NCI-H226 (cell line): ENCODE results near the gene ITK.
"Not testable (repeated sequence)": the region's sequence is repeated elsewhere in the genome, so short reads cannot be mapped to it uniquely, and the experiment has no call there.

ENCODE experiments used
- DNase-seq: peaks from one replicate; pipeline ENCODE4 v3.0.0-alpha.2; 2015

ITK gene

DNA sequence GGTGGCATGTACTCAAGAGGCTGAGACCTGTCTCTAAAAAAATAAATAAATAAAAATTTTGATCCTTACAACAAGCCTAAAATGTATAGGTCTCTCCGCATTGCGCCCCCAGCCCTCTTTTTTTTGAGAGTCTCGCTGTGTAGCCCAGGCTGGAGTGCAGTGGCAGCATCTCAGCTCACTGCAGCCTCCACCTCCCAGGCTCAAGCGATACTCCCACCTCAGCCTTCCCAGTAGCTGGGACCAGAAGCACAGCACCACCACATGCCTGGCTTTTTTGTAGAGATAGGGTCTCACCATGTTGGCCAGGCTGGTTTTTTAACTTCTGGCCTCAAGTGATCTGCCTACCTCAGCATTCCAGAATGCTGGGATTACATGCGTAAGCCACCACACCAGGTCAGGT lies 12.4 kb upstream of the ITK start:
- no peak for DNase-seq

DNA sequence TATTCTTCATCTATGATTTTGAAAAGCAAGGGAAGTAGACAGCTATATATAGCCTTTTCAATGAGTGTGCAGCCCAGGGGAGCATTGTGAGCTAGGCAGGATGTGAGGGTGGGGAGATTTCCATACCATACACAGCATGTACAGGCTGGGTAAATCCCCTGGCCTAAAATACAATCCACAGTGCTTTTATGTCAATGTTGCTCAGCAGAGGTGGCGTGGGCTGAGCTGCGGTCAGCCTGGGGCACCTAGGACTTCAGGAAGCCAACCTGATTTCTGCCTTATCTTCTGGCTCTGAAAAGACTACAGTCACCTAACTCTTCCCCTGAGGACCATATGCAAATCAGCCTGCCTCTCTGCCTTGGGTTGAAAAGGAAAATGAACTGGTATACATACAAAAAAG lies 8.2 kb upstream of the ITK start:
- no peak for DNase-seq

DNA sequence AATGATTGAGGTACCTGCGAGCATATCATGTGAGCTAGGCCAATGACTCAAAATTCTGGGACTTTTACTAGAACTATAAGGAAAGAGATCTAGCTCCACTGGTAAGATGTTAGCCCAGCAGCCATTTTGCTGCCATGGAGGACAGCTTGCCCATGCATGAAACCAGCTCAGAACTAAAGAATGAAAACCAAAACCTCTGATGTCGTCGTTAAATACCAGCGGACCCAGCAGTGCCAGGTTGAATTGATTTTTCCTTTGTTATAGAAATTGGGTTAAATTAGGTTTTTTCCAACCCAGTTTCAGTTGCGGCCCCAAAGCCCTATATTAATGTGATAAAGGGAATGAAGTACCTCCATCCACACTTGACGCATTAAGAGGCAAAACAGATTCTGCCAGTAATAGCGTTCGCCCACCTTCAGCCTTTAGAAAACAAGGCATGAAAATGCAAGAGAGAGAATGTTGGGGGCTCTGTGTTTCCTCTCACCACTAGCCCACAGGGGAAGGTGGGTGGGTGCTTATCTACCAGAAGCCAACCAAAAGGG lies 5.5 kb upstream of the ITK start:
- DNase-seq: no peak

DNA sequence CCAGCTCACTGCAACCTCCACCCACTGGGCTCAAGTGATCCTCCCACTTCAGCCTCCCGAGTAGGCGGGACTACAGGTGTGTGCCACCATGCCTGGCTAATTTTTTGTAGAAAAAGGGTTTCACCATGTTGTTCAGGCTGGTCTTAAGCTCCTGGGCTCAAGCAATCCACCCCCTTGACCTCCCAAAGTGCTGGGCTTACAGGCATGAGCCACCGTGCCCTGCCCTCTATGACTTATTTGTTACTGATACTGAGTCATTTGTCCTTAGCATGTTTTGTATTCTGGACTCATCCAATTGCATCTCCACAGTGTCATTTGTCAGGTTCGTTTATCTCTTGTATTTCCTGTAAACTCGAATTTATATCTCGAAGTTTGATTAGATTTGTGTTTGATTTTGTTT lies 2.7 kb upstream of the ITK start:
- no peak for DNase-seq

DNA sequence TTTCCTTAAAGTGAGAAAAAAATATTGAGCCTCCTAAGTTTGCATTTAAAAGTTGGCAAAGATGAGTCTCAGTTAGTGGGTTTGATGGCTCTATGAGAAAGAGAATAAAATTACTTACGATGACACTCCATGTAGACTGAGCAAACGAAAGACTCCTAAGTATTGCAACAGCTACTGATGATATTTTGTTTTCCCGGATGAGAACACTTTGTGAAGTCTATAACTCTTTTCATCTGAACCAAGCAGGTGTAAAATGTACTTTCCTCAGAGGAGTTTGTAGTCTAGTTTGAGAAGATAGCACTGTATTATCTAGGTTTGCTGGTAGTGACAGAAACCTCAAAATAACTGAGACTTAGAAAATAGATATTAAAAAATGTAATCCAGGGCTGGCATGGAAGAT lies 1.7 kb upstream of the ITK start:
- DNase-seq: no peak

DNA sequence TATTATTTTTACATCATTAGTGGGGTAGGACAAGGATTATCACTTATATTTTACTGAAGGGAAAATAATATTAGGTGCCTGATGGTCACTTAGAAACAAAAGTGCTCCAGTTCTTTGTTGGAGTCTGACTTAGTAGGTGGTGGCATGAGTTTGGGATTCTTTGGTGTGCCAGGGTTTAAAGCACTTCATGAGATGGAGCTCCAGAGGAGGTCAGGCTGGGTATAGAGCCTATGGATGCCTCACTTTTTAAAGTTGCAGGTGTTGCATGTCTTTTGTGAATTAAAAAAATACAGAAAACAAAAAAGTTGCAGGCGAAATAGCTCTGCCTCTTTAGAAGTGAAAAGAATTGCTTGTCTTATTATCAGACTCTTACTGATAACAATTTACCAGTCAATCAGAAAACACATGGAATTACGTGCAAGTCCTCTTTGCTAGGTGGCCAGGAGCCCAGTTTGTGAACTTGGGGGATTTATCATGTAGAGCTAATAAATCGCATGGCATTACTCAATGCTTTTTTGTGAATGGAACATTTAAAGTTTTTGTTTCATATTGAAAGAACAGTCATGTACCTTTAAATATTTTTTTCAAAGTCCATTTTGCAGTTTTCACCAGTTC lies 1.6 kb downstream of the ITK start:
- no peak for DNase-seq

DNA sequence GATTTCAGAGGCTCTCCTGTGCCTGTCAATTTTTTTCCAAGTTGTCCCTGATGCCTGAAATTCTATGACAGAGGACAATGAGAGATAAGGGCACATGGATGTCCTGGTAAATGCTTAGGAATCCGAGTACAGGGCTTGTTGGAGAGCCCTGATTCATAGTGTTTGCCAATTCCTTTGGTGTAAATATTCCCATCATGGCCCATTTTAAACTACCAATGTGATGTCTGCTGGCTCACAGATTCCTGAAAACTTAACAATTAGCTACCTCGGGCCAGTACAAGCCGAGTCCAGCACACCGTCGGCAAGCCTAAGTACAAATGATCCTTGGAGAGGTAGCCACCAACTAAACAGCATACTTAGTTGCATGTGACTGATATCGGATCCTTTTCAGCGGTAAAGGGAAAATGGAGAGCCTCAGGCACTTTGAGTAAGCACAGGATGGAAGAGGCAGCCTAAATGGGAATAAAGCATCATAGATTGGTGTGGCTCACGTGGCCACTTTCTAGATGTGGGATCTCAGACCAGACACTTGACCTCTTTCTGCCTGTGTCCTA lies 3.6 kb downstream of the ITK start:
- no peak for DNase-seq

DNA sequence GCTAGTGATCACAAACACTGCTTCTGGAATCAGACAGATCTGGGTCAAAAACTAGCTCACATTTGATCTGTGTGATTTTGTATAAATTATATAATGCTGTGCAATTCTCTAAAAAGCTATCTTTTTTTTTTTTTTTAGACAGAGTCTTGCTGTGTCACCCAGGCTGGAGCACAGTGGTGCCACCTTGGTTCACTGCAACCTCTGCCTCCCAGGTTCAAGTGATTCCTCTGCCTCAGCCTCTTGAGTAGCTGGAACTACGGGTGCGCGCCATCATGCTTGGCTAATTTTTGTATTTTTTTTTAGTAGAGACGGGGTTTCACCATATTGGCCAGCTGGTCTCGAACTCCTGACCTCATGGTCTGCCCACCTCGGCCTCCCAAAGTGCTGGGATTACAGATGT lies 4.5 kb downstream of the ITK start:
- not testable (repeated sequence) for DNase-seq

DNA sequence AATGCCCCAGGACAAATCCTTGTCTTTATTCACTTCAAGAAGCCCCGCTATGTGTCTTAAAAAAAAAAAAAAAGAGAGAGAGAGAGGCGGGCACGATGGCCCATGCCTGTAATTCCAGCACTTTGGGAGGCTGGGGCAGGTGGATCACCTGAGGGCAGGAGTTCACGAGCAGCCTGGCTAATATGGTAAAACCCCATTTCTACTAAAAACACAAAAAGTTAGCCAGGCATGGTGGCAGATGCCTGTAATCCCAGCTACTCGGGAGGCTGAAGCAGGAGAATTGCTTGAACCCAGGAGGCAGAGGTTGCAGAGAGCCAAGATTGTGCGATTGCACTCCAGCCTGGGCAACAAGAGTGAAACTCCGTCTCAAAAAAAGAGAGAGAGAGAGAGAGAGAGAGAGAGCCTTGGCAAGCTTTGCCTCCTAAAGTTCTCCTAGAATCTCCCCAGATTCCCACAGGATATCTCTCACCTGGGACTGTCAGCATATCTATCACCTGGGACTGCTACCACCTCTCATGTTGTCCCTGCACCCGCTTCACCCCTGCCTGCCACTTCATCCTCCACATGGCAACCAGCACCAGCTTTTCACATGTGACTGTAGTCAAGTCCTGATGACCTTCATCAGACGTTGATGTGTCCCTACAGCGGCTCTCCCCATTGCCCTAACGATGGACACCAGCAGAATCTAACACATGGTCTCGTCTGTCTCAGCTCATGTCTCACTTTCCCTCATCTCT lies 5.8 kb downstream of the ITK start:
- no peak for DNase-seq

DNA sequence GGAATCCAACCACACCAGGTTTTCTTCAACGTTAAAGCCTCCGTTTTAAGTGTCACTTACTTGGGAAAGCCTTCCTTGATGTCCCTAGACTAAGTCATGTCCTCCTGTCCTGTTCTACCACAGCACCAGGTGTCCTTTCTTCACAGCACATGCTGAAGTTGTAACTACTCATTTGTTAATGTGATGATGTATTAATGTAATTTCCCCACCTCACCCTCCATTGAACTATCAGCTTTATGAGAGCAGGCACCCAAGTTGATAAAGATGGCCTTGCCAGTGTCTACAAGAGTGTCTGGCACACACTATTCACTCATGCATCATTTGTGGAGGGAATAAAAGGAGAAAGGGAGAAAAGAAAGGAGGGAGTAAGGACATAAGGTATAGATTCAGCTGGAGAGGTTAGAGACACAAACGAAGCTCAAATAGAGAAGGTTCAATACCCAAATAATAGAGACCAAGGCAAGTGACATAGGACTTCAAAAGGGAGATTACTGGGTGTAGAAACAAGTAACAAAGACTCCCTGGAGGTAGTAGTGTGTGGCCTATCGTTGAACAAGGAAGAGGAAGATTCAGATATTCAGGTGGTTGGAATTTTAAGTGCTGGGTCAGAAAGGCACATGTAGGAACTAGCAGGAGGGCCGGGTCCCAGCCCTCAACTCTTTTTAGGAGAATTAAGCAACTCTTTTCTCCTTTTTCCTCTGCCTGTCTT lies 6.6 kb downstream of the ITK start:
- DNase-seq: no peak

DNA sequence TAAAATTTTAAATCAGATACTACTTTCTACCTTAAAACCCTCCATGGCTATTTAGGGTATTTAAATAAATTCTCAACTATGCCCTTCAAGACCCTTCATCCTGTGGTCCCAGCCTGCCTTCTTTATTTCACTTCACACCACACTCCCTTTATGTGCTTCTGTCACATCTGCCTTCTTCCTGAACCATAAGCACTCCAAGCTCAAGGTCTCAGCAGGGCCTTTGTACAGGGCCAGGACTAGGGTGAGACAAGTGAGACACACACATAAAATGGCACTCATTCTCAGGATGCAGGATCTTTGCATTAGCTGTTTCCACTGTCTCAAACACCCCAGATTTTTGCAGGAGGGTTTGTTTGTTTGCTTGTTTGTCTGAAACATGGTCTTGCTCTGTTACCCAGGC lies 7.6 kb downstream of the ITK start:
- no peak for DNase-seq

DNA sequence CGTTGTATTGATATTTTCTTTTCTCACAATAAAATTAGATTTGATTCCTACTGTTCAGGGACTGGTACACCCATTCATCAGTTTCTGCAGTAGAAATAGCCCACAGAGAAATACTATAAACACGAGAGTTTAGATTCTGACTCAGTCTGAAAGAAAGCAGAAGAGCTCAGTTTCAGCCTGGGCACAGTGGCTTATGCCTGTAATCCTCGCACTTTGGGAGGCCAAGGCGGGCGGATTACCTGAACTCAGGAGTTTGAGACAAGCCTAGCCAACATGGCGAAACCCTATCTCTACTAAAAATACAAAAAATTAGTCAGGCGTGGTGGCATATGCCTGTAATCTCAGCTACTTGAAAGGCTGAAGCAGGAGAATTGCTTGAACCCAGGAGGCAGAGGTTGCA lies 8.6 kb downstream of the ITK start:
- no peak for DNase-seq

DNA sequence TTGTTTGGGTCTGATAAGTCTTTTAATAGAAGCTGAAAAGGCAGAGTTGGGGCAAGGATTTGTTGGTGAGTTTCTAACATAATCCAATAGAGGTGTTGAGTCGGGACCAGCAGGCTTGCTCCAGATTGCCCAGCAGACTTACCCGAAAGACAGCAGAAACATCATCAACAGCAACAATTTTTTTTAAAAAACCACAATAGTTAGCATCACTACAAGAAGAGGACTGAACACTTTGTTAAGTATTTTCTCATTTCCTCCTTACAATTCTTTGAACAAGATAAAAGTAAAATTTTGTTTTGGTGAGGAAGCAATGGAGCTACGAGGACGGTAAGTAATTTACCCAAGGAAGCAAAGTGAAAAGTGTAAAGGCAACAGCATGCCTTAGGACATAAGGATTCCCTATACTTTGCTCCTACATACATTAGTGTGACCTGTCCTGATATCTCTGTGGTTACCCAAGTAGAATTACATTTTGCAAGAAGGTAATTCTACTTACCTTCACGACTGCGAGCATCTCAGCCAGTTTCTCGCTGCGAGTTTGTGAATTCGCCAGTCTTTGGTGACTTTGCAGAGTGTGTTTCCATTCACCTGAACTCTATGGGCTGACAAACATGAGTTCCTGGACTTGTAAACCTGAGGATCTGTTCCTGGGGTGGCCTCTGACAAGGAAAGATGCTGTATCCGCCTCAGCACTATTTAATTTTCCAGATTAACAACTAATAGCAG lies 13.2 kb downstream of the ITK start:
- DNase-seq: no peak

DNA sequence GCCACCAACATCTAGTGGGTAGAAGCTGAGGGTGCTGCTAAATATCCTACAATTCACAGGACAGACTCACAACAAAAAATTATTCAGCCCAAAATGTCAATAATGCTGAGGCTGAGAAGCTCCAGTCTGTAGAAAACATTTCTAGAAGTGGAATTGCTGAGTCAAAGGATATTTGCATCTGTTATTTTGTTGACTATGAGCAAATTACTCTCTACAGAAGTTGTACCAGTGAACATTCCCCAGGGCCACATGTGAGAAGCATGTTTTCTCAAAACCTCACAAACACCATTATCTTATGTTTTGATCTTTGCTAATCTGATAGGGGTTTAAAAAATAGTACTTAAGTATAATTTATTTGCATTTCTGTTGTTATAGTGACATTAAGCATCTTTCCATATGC lies 15.4 kb downstream of the ITK start:
- DNase-seq: no peak

DNA sequence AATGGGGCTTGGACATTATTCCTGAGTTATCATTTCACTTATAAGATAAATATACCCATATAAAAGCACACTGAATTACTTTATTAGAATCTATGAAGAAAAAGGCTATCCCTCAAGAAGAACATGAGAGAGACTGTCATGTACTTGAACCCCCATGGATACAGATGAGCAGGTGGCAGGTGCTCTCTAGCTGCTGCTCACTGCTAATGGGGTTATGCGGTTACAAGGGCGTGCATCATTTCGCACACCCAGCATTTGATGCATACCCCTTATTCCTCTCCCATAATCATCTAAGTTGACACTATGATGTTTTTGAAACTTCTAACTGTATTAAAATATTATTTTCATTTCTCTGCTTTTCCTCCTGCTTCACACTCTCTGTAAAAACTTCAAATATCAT lies 16.4 kb downstream of the ITK start:
- no peak for DNase-seq

DNA sequence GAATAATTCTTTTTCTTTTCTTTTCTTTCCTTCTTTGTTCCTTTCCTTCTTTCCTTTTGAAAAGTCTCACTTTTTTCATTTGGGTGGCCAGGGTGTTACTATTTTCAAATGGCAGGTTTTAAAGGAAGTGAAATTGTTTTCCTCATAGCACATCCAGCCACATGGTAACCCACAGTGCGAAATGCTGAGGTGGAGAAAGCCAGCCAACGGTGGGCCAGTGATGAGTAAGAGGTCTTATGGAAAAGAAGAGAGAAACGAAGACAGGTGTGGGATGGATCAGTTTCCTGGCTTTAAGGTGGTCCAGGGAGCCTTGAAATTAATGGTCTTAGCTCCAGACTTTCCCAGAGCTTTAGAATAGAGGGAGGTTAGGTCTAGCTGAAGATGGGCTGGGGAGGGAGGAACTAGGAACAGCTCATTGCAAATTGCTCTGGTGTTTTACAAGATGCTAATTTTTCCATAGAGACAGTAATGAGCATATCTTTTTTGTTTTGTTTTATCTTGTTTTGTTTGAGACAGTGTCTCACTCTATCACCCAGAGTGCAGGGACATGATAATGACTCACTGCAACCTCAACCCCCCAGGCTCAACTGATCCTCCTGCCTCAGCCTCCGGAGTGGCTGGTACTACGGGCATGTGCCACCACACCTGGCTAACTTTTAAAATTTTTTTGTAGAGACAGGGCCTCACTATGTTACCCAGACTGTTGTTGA lies 17.8 kb downstream of the ITK start:
- no peak for DNase-seq

DNA sequence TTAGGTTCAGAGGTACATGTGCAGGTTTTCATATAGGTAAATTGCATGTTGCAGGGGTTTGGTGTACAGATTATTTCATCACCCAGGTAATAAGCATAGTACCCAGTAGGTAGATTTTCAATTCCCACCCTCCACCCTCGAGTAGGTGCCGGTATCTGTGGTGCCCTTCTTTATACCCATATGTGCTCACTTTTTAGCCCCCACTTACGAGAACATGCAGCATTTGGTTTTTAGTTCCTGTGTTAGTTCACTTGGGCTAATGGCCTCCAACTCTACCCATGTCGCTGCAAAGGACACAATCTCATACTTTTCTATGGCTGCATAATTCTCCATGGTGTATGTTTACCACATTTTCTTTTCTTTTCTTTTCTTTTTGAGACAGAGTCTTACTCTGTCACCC lies 21.2 kb downstream of the ITK start:
- DNase-seq: no peak

DNA sequence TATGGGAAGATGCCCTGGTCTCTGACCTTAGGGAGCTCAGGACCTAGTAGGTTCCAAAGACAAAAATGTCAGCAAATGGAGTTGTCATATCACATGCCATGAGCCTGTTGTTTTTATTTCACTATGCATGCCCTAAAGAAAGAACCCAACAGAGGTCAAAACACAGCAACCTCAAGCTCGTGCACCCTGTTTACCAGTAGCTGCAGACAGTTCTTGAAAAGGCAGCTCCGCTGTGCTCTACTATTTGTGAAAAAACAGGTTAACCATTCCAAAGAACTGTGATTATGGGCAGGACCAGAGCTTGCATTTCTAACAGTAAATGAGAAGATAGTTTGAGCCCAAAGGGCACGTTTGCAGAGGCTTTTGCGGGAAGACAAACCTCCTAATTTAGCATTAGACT lies 22.8 kb downstream of the ITK start:
- DNase-seq: no peak

DNA sequence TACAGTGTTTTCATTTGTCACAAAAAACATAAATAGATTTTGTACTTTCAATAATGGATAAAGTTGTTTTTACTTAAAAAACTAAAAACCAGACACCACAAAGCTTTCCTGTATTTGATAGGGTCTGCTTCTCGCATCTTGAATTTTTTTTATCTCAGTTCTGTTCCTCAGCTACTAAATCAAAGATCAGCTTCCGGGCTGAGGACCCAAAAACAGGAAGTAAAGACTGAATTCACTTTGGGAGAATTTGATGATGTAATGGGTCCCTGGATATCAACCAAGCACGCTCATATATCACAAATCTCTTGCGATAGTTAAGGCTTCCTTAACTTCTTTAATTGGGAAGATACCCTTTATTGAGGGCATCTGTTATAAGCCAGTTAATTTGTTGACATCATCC lies 24.1 kb downstream of the ITK start:
- no peak for DNase-seq

DNA sequence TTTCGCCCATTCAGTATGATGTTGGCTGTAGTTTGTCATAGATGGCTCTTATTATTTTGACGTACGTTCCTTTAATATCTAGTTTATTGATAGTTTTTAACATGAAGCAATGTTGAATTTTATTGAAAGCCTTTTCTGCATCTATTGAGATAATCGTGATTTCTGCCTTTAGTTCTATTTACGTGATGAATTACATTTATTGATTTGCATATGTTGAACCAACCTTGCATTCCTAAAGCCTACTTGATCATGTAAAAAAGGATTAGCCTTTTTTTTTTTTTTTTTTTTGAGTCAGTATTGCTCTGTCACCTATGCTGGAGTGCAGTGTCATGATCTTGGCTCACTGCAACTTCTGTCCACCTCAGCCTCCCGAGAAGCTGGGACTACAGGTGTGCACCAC lies 25.1 kb downstream of the ITK start:
- no peak for DNase-seq

DNA sequence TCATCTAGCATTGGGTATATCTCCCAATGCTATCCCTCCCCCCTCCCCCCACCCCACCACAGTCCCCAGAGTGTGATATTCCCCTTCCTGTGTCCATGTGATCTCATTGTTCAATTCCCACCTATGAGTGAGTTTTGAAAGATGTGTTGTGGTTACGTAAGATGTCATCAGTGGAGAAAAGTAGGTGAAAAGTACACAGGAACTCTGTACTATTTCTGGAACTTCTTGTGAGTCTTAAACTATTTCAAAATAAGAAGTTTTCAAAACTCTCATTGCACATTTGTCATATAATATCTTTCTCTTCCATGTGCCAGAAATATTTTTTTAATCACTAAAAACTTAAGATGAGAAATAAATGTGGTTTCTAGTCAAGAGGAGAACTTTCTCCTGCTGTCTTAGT lies 30.0 kb downstream of the ITK start:
- DNase-seq: not testable (repeated sequence)

DNA sequence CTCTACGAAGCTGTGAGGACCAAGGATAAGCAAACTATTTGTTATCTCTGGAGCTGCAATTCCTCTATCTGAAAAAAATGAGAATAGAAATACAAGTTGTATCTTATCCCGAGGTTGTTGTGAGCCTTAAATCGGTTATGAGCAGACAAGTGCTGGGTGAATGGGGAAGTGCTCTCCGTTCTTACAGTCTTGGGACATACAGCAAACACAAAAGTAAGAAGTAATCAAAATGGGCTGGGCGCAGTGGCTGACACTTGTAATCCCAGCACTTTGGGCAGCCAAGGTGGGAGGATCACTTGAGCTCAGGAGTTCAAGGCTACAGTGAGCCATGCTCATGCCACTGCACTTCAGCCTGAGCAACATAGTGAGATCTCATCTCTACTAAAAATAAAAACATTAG lies 31.7 kb downstream of the ITK start:
- DNase-seq: no peak
